ENCODE results near the gene XG. TPM values are rescaled to one million over a fixed set of nuclear protein-coding genes. Genes with fewer than 3 reads are reported as not detected.

The XG gene
- total and polyA plus RNA-seq, 2 of the 4 experiments (the other 2 are of a cell fraction) = under 0.01 TPM; not detected in 1

DNA sequence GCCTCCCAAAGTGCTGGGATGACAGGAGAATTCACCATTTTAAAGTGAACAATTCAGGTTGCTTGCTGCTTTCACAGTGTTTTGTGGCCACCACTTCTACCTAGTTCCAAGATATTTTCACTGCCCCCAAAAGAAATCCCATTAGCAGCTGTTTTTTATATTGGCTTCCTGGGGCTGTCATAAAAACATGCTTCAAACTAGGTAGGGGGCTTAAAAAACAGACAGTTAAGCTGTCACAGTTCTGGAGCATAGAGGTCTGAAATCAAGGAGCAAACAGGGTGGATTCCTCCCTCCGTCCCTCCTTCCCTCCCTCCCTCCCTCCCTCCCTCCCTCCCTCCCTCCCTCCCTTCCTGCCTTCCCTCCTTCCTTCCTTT is 3.0 kb upstream of the XG start:
- Histone ChIP-seq H3K4me1 (ENCODE audit: control insufficient read depth, insufficient read depth, low read length) (no peaks in the 10 kb centered on the region), H4K91ac (ENCODE audit: insufficient read depth, low read depth, low read length) (no peak overlapping the region), H3K4me2 (ENCODE audit: low read depth, low read length) (no peak overlapping the region), H2BK5ac (ENCODE audit: low read depth, low read length, poor library complexity, severe bottlenecking) (no peak overlapping the region), H3K56ac (ENCODE audit: extremely low read depth, insufficient read depth, low read length) (no peak overlapping the region), H4K5ac (ENCODE audit: low read depth, low read length) (no peak overlapping the region), H2AFZ (replicated peaks; ENCODE audit: low read length, poor library complexity) (no peak overlapping the region), H3K27ac (ENCODE audit: insufficient read depth, low read length) (no peak overlapping the region), H3K4ac (ENCODE audit: low read depth, low read length) (no peak overlapping the region), H3K9ac (ENCODE audit: low read depth, low read length) (no peak overlapping the region), H4K8ac (ENCODE audit: low read depth in 2 of 2, low read length in 2 of 2) (no peak overlapping the region), H3K4me3 (ENCODE audit: insufficient read depth, low read depth, low read length) (no peak overlapping the region), H2AK9ac (replicated peaks; ENCODE audit: low read depth, low read length, poor library complexity) (no peak overlapping the region), H3K27me3 (ENCODE audit: control insufficient read depth, insufficient read depth, low read length) (no peaks in the 10 kb centered on the region), H2AK5ac (ENCODE audit: low read depth, low read length) (no peak overlapping the region), H3K14ac (replicated peaks; ENCODE audit: low read depth, low read length) (no peak overlapping the region), H3K9me3 (ENCODE audit: control insufficient read depth, insufficient read depth, low read length) (peaks cover 2% of the 10 kb centered on the region; the same call in 1 of the 2 replicates), H4K20me1 (ENCODE audit: insufficient read depth, low read length) (no peaks in the 10 kb centered on the region), H2BK15ac (ENCODE audit: low read depth, low read length) (no peak overlapping the region), H3K18ac (ENCODE audit: low read depth, low read length) (no peak overlapping the region), H3K79me1 (ENCODE audit: low read depth in 1 of 2, low read length in 2 of 2) (no peaks in the 10 kb centered on the region), H3K36me3 (ENCODE audit: control insufficient read depth, insufficient read depth, low read length) (peaks cover under 1% of the 10 kb centered on the region; the same call in 1 of the 2 replicates), H3K9me1 (ENCODE audit: insufficient read depth, low read length) (no peaks in the 10 kb centered on the region), H2BK120ac (ENCODE audit: low read depth, low read length) (no peak overlapping the region), H2BK20ac (ENCODE audit: low read depth, low read length) (no peak overlapping the region), H3K23ac (ENCODE audit: low read depth, low read length) (no peak overlapping the region)
- BruUV-seq (replicated peaks) = no TSS peak
- no peak for DNase-seq
- ChIA-PET POLR2A (ENCODE audit: unreplicated experiment) (no interaction called here), CTCF (no interaction called here)
- no peak for TF ChIP-seq MAZ (IDR thresholded peaks at IDR 0.05; ENCODE audit: borderline replicate concordance, low read depth, low read length)
- no peak for TF ChIP-seq NFE2L2 (IDR thresholded peaks at IDR 0.05; ENCODE audit: low read depth, low read length)
- TF ChIP-seq ELK1 (IDR thresholded peaks at IDR 0.05; ENCODE audit: borderline replicate concordance, low read depth, low read length) = no peak
- TF ChIP-seq MXI1 (IDR thresholded peaks at IDR 0.05; ENCODE audit: borderline replicate concordance, low read depth, low read length) = no peak
- TF ChIP-seq RCOR1 (IDR thresholded peaks at IDR 0.05; ENCODE audit: insufficient replicate concordance, low read length) = no peak
- WGBS, 2 experiments (ENCODE audit: extremely low coverage in 2 of 2, insufficient read length in 1 of 2) = no CpG with 5 or more reads among the region's 1 CpG
- in situ Hi-C loops (cut with MboI; ENCODE audit: low sequenced_read_pairs) (no loop called here), dilution Hi-C loops (cut with HindIII; ENCODE audit: low sequenced_read_pairs, unreplicated experiment) (no loop called here), intact Hi-C loops (cut with micrococcal nuclease) (no loop called here)
- no peak for ATAC-seq (ENCODE audit: low read depth)

Data from IMR-90 (cell line).